PC-3 (cell line): ENCODE data around the gene CFAP299. TPM values are rescaled to one million over a fixed set of nuclear protein-coding genes. Genes with fewer than 3 reads are reported as not detected.

Source experiments
- ATAC-seq: fragments of 200-7000 bp; cut with Tn5 transposase; 2 replicates; pipeline ENCODE4 v1.9.1; 2020; ENCODE audit warnings: mild to moderate bottlenecking, moderate library complexity
- BruUV-seq: library from RNA; stranded (reverse); fragments of 400-500 nt; replicated peaks from 2 replicates; lab custom pipeline; 2021; lab: Mats Ljungman, UMichigan
- CTCF ChIA-PET: fragments of 300-600 bp; sonication (Branson Sonifier 250); formaldehyde crosslinking; loops from one replicate; lab custom pipeline; 2022; ENCODE audit warnings: antibody characterized with exemption; lab: Charles Lee
- POLR2A ChIA-PET: fragments of 300-600 bp; sonication (Branson Sonifier 250); formaldehyde crosslinking; loops from one replicate; lab custom pipeline; 2022; ENCODE audit warnings: antibody characterized with exemption; ENCODE audit not compliant: unreplicated experiment; lab: Charles Lee
- DNase-seq: peaks from one replicate; pipeline ENCODE4 v3.0.0-alpha.2; 2015
- H2AFZ ChIP-seq: fragments of 300-600 bp; sonication (generic); 2 replicates; pipeline ENCODE4 v1.6.0; 2016; ENCODE audit warnings: antibody characterized with exemption, low read length
- H3F3A ChIP-seq: fragments of 300-600 bp; sonication (generic); one replicate; pipeline ENCODE4 v1.6.0; 2017; ENCODE audit warnings: antibody characterized with exemption, low read length, control low read depth, mild to moderate bottlenecking; ENCODE audit not compliant: unreplicated experiment
- H3K27ac ChIP-seq: fragments of 300-600 bp; sonication (generic); 2 replicates; pipeline ENCODE4 v1.5.1; 2016; ENCODE audit warnings: mild to moderate bottlenecking, low read length
- H3K27me3 ChIP-seq: fragments of 300-600 bp; sonication (generic); 2 replicates; pipeline ENCODE4 v1.6.1; 2016; ENCODE audit warnings: low read length, mixed read lengths
- H3K36me3 ChIP-seq: fragments of 300-600 bp; sonication (generic); 2 replicates; pipeline ENCODE4 v1.6.1; 2016; ENCODE audit warnings: low read depth, mixed run types, low read length, mixed read lengths
- H3K4me1 ChIP-seq: fragments of 300-600 bp; sonication (generic); 2 replicates; pipeline ENCODE4 v1.5.1; 2016; ENCODE audit warnings: low read length; ENCODE audit not compliant: insufficient read depth
- H3K4me2 ChIP-seq: fragments of 300-600 bp; sonication (generic); 2 replicates; pipeline ENCODE4 v1.6.0; 2016; ENCODE audit warnings: low read length
- H3K4me3 ChIP-seq: fragments of 300-600 bp; sonication (generic); 2 replicates; pipeline ENCODE4 v1.5.1; 2016; ENCODE audit warnings: mild to moderate bottlenecking, low read length, mixed read lengths
- H3K79me2 ChIP-seq: fragments of 300-600 bp; sonication (generic); 2 replicates; pipeline ENCODE4 v1.6.1; 2017; ENCODE audit warnings: low read length, mixed read lengths
- H3K9ac ChIP-seq: fragments of 300-600 bp; sonication (generic); 2 replicates; pipeline ENCODE4 v1.6.0; 2016; ENCODE audit warnings: mild to moderate bottlenecking, low read length
- H3K9me2 ChIP-seq: fragments of 300-600 bp; sonication (generic); replicated peaks from 2 replicates; pipeline ENCODE4 v1.6.1; 2016; ENCODE audit warnings: mixed run types, low read length, mixed read lengths
- H3K9me3 ChIP-seq: fragments of 300-600 bp; sonication (generic); 2 replicates; pipeline ENCODE4 v1.6.1; 2016; ENCODE audit warnings: low read length, mixed read lengths
- H4K20me1 ChIP-seq: fragments of 300-600 bp; sonication (generic); 2 replicates; pipeline ENCODE4 v1.6.1; 2016; ENCODE audit warnings: low read length, mixed read lengths
- EZH2 ChIP-seq: fragments of 300-600 bp; sonication (generic); IDR thresholded peaks from one replicate; pipeline ENCODE4 v1.6.1; 2017; ENCODE audit warnings: antibody characterized with exemption, mild to moderate bottlenecking, low read length; ENCODE audit not compliant: unreplicated experiment
- EZH2phosphoT487 ChIP-seq: fragments of 300-600 bp; sonication (generic); IDR thresholded peaks from 2 replicates; pipeline ENCODE4 v1.6.1; 2018; ENCODE audit warnings: mild to moderate bottlenecking, antibody characterized with exemption, low read length, borderline replicate concordance
- intact Hi-C: fragments of 100-400 bp; cut with micrococcal nuclease; formaldehyde crosslinking; loops from 2 replicates; pipeline ENCODE4 v1.9.0; 2023
- total RNA-seq: library from RNA; depleted of rRNA; stranded (reverse); fragments of >200 nt; gene quantifications from 2 replicates; pipeline ENCODE4 v1.2.3, GENCODE V29; 2014
- TF ChIP-seq, protein P1 (sequence below): fragments of 300-600 bp; sonication (generic); conservative IDR thresholded peaks from 2 replicates; pipeline ENCODE4 v1.5.1; 2017; ENCODE audit warnings: antibody characterized with exemption, low read depth, mild to moderate bottlenecking, low read length

CFAP299 gene
- total RNA-seq, 1 experiment from 2014 or later, result not detected

DNA sequence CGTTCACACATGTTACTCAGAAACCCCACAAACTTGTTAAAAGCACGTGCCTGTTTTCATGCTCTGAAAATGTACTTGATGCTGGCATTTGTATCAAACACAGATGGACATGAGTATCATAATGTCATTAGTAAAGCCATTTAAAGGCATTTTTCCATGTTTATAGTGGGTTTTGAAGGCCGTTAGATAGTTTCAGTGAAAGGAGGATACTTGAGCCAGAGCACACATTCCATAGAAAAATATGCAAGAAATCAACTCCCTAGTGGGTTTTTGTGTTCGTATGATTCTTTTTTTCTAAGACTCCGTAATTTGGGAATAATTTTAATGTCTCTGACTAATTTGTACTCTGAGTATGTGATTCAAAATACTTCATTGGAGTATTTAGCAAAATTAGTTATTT lies 478.7 kb downstream of the CFAP299 start:
- H3K36me3 ChIP-seq, result no peaks in the 10 kb centered on the region
- no peaks in the 10 kb centered on the region for H3K79me2 ChIP-seq
- H4K20me1 ChIP-seq, result no peaks in the 10 kb centered on the region
- H2AFZ ChIP-seq, result no peak overlapping the region
- CTCF ChIA-PET, result no interaction called here
- no peak for ATAC-seq
- H3K9ac ChIP-seq, result no peak overlapping the region
- no peak overlapping the region for H3K4me2 ChIP-seq
- H3K27ac ChIP-seq, result no peak overlapping the region
- no peaks in the 10 kb centered on the region for H3K4me1 ChIP-seq
- no peak for DNase-seq
- no peaks in the 10 kb centered on the region for H3K9me3 ChIP-seq
- no peaks in the 10 kb centered on the region for H3K27me3 ChIP-seq
- no peak overlapping the region for H3K4me3 ChIP-seq
- no TSS peak for BruUV-seq
- intact Hi-C loops, result no loop called here
- no peak for TF ChIP-seq EZH2
- TF ChIP-seq, protein P1, sequence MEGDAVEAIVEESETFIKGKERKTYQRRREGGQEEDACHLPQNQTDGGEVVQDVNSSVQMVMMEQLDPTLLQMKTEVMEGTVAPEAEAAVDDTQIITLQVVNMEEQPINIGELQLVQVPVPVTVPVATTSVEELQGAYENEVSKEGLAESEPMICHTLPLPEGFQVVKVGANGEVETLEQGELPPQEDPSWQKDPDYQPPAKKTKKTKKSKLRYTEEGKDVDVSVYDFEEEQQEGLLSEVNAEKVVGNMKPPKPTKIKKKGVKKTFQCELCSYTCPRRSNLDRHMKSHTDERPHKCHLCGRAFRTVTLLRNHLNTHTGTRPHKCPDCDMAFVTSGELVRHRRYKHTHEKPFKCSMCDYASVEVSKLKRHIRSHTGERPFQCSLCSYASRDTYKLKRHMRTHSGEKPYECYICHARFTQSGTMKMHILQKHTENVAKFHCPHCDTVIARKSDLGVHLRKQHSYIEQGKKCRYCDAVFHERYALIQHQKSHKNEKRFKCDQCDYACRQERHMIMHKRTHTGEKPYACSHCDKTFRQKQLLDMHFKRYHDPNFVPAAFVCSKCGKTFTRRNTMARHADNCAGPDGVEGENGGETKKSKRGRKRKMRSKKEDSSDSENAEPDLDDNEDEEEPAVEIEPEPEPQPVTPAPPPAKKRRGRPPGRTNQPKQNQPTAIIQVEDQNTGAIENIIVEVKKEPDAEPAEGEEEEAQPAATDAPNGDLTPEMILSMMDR, result no peak
- TF ChIP-seq EZH2phosphoT487, result no peak
- H3K9me2 ChIP-seq, result no peaks in the 10 kb centered on the region
- H3F3A ChIP-seq, result no peaks in the 10 kb centered on the region
- POLR2A ChIA-PET, result no interaction called here

DNA sequence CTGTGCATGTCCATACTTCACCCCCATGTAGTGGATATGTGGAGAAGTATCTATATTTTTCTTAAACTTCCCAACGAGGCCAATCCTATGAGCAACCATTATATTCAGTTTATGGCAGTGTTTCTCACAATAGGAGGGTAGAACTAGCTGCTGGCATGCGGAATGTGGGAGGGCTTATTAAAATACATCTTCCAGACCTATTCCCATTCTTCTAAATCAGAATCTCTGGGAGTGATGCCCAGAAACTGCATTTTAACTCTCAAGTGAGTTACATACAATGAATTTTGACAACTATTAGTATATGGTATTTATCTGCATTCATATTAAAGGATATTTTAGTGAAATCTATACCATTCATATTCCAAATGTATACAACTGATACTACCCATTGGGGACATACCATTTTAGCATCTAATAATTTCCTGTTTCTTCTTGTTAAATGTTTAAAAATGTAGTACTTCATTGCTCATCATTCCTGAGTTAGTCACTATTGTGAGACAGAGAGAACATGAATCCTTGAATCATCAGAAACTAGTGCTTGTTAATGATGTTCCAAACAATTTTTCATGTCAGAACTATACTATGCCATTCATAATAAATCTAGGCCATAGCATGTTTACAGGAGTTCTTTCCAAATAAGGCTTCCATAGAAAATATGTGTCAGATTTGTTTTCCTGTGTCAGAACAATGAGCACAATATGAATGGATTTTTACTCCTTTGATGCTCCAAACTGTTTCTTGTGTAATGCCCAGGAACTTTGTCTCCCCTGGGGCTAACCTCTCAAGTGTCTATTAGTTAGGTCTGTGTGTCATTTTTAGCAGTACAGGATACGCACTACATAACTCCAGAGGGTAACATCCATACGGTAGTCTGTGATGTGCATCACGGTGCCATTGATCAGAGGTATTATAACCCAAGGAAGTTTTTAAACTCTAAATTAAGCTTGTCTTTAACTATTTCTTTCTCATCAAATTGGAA lies 496.1 kb downstream of the CFAP299 start:
- TF ChIP-seq, protein P1, result no peak
- TF ChIP-seq EZH2phosphoT487, result no peak
- TF ChIP-seq EZH2, result no peak
- ChIA-PET POLR2A (no interaction called here), CTCF (no interaction called here)
- BruUV-seq, result no TSS peak
- no peaks in the 10 kb centered on the region for H3F3A ChIP-seq
- no peak overlapping the region for H2AFZ ChIP-seq
- H3K27ac ChIP-seq, result no peak overlapping the region
- ATAC-seq (peak; percentile 64), DNase-seq (peak; percentile 32)
- no peaks in the 10 kb centered on the region for H4K20me1 ChIP-seq
- H3K27me3 ChIP-seq, result no peaks in the 10 kb centered on the region
- intact Hi-C loops, result loop anchor here (10.0 kb wide), 1 partner anchor 467 kb away; no protein-coding TSS in a partner anchor
- H3K4me3 ChIP-seq, result no peak overlapping the region
- no peak overlapping the region for H3K4me2 ChIP-seq
- no peaks in the 10 kb centered on the region for H3K36me3 ChIP-seq
- no peaks in the 10 kb centered on the region for H3K9me2 ChIP-seq
- H3K79me2 ChIP-seq, result no peaks in the 10 kb centered on the region
- no peak overlapping the region for H3K9ac ChIP-seq
- H3K9me3 ChIP-seq, result no peaks in the 10 kb centered on the region
- H3K4me1 ChIP-seq, result no peaks in the 10 kb centered on the region

DNA sequence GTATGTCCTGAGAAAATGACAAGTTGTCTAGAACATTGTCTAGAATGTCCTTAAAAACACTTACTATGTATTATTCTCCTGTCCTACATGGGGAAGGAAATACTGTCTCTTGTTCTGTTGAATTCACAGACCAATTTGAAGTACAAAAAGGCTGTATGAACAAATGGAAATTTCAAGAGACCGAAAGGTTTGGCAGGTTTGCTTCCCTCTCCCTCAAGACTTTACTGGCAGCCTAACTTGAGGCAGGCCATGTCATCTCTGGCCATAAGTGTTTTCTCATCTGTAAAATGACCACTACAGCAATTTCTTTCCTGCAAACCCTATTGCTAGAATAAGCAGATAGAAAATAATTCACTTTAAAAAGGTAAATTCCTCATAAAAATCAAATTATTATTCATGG lies 503.8 kb downstream of the CFAP299 start:
- intact Hi-C loops, result loop anchor here (10.0 kb wide), 1 partner anchor 474 kb away; no protein-coding TSS in a partner anchor
- DNase-seq (no peak), ATAC-seq (no peak)
- Histone ChIP-seq H3K9me3 (no peaks in the 10 kb centered on the region), H3K9ac (no peak overlapping the region), H3K27ac (no peak overlapping the region), H3K27me3 (no peaks in the 10 kb centered on the region), H3K36me3 (no peaks in the 10 kb centered on the region), H3K4me2 (no peak overlapping the region), H2AFZ (no peak overlapping the region), H3K9me2 (no peaks in the 10 kb centered on the region), H3F3A (no peaks in the 10 kb centered on the region), H3K4me3 (no peak overlapping the region), H3K4me1 (no peaks in the 10 kb centered on the region), H4K20me1 (no peaks in the 10 kb centered on the region), H3K79me2 (no peaks in the 10 kb centered on the region)
- BruUV-seq, result no TSS peak
- ChIA-PET CTCF (no interaction called here), POLR2A (no interaction called here)
- TF ChIP-seq EZH2 (no peak), EZH2phosphoT487 (no peak)
- TF ChIP-seq, protein P1, result no peak
